SKM-1 (cell line): ENCODE measurements around the gene NCKAP1.
"Not testable (repeated sequence)": the region's sequence is repeated elsewhere in the genome, so short reads cannot be mapped to it uniquely, and the experiment has no call there.

Experiments used
- DNase-seq: peaks from one replicate; lab custom pipeline; 2025; ENCODE audit not compliant: unreplicated experiment; lab: John Stamatoyannopoulos, UW

Gene NCKAP1

DNA sequence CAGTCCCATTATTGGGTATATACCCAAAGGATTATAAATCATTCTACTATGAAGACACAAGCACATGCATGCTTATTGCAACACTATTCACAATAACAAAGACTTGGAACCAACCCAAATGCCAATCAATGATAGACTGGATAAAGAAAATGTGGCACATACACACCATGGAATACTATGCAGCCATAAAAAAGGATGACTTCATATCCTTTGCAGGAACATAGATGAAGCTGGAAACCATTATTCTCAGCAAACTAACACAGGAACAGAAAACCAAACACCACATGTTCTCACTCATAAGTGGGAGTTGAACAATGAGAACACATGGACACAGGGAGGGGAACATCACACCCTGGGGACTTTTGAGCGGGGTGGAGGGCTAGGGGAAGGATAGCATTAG, 158.2 kb downstream of the NCKAP1 start:
- not testable (repeated sequence) for DNase-seq

DNA sequence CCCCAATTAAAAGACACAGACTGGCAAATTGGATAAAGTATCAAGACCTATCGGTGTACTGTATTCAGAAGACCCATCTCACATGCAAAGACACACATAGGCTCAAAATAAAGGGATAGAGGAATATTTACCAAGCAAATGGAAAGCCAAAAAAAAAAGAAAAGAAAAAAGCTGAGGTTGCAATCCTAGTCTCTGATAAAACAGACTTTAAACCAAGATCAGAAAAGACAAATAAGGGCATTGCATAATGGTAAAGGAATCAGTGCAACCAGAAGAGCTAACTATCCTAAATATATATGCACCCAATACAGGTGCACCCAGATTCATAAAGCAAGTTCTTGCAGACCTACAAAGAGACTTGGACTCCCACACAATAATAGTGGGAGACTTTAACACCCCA, 161.6 kb downstream of the NCKAP1 start:
- not testable (repeated sequence) for DNase-seq

DNA sequence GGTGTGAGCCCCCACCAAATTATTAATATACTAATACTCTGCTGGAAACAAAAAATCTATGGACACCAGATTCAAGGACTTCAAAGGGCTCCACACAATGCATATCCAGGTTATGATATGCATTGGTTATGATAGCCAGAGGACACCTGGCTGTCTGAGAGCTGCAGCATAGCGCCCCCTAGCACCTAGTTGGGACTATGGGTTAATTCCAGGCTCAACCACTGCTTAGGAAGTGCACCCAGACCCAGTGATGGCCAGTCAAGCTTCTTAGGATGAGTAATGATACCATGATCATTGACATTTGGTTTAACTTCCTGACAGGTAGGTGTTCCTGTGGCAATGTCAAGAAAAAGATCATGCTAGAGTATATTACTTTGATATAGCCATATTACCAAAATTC, 168.0 kb downstream of the NCKAP1 start:
- DNase-seq: no peak

DNA sequence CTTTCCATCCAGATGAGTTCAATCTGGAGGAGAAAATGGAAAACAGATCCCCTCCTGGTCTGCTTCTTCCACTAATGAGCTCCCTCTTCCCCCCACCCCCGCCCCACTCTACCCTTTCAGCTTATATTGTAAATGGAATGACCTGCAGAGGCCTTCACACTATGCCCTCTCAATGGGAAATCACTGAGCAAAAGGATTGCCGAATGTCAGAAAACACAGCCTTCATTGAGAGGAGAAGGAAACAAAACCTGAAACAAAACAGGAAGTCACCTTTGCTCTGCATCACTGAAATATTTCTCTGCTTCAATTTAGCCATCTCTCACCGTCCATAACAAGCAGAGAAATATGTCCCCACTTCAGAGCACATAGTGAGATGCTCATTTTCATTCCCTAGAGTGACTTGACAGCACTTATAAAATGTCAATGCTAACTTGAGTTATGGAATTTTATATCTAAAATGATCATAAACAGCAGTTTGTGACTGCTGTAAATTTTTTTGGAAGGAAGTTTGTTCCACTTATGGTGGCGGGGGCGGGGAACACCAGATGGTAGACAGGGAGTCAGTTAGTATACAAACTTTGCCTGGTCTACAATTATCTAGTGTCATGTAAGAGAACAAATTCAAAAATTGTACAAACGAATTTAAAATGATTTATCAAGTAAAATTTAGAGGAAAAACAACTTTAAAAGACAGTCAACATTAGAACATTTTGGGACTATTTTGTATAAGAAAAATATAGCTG, 170.0 kb downstream of the NCKAP1 start:
- DNase-seq: no peak

DNA sequence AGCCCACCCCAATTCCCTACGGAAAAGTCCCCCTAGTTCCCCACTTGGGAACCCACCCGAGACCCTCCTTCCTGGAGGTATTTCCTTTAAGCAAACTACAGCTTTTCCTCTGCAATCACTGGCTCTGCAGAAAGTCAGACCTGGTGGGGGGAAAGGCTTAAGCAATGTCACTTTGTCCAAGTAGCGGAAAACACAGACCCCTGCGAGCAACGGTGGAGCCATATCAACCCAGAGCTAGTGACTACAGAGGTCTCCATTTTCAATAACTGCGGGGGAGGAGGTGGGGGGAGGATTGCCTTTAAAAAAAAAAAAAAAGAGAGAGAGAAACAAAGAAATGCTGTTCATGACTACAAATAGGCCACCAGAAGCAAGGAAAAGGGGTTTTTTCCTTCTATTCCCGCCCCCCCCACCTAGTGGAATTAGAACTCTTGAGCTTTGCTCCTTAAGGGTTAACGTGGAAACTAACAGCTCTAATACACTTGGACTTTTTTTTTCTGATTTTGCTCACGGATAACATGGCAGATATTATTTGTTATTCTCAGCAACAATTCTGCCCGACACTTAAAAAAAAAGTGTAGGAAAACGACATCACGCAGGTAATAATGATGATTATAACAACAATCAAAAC, 170.7 kb downstream of the NCKAP1 start:
- no peak for DNase-seq

DNA sequence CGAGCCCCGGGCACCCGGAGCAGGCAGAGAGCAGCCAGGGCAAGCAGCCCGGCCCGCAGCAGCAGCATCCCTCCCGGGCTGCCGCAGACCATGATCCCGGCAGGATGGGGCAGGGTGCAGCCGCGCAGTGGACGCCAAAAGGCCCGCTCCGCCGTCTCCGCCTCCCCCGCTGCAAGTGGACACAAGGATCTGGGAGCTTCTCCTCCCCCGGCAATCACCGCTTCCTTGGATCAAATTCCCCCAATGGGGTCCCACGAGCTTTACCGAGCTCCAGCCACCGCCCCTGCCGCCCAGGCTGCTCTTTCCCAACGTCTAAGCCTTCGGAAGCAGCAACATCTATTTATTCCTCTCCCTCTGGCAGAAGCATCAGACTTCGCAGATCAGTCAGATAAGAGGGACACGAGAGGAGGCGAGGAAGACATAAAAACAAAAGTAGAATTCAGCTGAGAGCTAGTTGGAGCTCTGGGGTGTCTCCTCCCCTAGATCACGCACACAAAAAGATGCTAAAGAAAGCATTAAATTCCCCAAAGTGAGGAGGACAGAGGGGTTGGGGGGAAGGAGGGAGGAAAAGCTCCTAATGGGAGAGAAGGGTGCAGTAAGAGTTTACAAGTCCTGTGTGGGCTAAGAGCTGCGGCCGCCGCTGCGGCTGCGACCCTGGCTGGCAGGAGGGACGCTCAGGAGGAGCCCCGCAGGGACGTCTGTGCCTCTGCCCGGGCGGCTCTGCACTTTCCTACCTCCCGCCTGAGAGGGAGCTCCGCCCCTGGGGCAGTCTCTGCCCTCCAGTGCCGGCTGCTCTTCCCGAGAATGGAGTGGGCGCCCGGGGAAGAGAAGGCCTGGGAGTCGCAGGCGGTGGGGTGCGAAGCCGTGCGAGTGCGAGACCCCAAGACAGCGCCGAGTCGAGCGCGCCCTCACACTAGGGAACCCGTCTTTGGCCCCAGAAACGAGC, 171.5 kb downstream of the NCKAP1 start, which contains the start of gene FRZB:
TSS of gene FRZB (minus strand) at position 177 of the 946 bp plus-strand sequence. CDS start at position 92, 85 bp downstream.
- DNase-seq: no peak

DNA sequence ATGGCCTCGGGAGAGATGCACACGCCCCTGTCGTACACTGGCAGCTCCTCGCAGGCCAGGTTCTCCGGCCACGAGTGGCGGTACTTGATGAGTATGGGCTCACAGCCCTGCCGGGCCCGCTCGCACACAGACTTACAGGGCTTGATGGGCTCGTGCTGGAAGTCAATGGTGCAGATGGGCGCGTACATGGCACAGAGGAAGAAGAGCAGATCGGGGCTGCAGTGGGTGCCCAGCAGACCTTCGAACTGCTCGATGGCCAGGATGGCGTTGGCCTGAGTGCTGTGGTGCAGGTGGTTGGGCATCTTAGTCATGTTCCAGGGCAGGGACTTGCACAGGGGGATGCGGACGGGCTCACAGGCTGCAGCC, 172.2 kb downstream of the NCKAP1 start:
- no peak for DNase-seq

DNA sequence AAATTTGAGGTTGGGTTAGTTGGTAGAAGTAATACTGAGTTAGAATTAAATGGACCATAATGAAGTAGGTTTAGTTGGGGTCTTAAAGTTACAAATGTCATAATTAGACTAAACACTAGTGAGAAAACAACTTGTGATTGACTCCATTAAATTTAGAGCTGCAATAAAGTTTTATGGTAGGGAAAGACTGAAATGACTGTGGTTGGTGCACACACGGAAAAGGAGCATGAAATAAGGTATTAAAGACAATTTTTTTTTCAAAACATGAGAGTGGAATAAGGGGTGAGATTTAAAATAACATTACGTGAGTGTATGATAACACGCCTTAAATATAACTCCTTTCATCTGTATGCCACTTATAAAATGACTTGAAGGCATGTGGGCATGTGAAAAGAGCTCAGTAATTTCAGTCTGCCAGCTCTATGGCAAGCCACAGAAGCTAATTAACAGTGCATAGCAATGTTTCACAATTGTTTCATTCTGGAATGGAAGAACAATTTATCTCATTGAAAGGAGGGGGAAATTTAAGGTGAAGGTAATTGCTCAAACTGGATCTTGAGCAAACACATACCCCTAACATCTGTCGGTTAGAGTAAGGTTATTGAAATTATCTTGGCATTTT, 173.2 kb downstream of the NCKAP1 start:
- no peak for DNase-seq

DNA sequence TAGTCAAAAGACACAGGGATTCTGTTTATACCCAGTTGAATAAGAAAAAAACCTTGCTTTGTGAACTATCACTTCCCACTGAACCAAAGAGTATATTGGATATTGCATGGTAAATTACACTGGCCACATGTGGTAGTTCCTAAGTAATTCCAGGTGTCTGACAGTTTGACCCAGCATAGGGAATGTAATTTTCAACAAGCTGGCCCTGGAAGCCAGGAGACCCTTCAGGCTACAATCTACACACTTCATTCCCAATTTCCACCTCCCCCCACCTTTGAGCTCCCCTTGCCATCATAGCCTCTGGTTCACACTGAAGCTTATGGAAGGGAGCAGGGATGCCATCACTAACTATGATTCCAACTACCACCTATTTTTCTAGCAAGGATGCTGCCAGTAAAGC, 174.6 kb downstream of the NCKAP1 start:
- DNase-seq: no peak

DNA sequence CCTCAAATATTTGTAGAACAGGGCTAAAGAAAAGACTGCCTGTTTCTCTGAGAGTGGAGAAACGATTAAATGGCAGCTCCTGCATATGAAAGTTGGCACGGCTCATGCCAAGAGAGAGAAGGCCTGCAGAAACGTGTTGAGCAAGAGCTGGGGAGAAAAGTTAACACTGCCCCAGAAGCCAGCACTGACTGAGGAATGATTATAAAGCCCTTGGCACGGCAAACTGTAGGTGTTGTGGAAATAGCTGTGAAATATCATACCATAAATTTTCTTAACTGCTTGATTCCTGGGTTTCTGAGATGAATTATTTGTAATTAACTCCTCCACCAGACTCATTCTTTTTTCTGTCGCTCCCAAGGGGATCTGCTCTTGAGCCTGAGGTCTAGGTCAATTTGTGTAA, 176.2 kb downstream of the NCKAP1 start:
- no peak for DNase-seq

DNA sequence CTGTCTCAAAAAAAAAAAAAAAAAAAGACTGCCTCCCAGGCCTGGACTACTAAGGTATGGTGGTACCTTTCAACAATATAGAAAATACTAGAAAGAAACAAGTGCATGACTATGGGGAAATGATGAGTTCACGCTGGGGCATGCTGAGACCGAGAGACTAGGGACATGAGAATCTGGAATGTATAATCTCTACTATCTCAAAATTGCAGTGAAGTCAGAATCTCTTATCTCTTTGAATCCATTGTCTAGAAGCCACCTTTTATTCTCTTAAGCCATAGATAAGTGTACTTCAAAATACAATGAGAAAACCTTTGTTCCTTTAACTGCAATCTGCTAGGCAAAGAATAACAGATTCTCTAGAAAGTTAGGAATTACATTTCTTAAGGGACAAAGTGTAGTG, 177.4 kb downstream of the NCKAP1 start:
- DNase-seq: no peak
